T-cell (primary cell): ENCODE results near the gene PSMC3. TPM values are rescaled to one million over a fixed set of nuclear protein-coding genes. Genes with fewer than 3 reads are reported as not detected.

ENCODE experiments used
- ATAC-seq, 4 experiments: fragments of 200-7000 bp in 3 of 4; fragments of 150-1000 bp in 1 of 4; cut with Tn5 transposase; replicated peaks in 1 of 4; 1 replicate in 3 of 4; 2 replicates in 1 of 4; pipeline ENCODE4 v1.10.0; 2021; ENCODE audit warnings: moderate library complexity in 3 of 4, mild to moderate bottlenecking in 2 of 4, moderate number of reproducible peaks in 1 of 4
- CTCF ChIA-PET, 2 donors: fragments of 300-600 bp; sonication (Branson Sonifier 250); formaldehyde crosslinking; loops; one replicate each; lab custom pipeline; 2022; ENCODE audit warnings: antibody characterized with exemption in 2 of 2; lab: Charles Lee
- POLR2A ChIA-PET, 2 donors: fragments of 300-600 bp; sonication (Branson Sonifier 250); formaldehyde crosslinking; loops; one replicate each; lab custom pipeline; 2022; ENCODE audit warnings: antibody characterized with exemption in 2 of 2; lab: Charles Lee
- DNase-seq, 35 experiments: peaks; one replicate each; pipeline versions ENCODE4 v3.0.0 to v3.0.0-alpha.2; 2013 to 2023
- H3K27ac ChIP-seq: one replicate; pipeline ENCODE4 v1.5.1; 2013; ENCODE audit warnings: low read length
- H3K27me3 ChIP-seq, 2 experiments: replicated peaks in 1 of 2; 1 replicate in 1 of 2; 2 replicates in 1 of 2; pipeline versions ENCODE4 v1.6.1 to v1.7.0; 2013; ENCODE audit warnings: low read length in 1 of 2, mixed read lengths in 1 of 2; ENCODE audit not compliant: control insufficient read depth in 2 of 2, insufficient read depth in 2 of 2; ENCODE audit errors: extremely low read depth in 1 of 2
- H3K36me3 ChIP-seq, 2 donors: 1 replicate in 1 of 2; 2 replicates in 1 of 2; pipeline versions ENCODE4 v1.6.1 to v1.7.0; 2013; ENCODE audit warnings: low read length in 1 of 2; ENCODE audit not compliant: control insufficient read depth in 2 of 2, insufficient read depth in 1 of 2; ENCODE audit errors: extremely low read depth in 1 of 2
- H3K4me1 ChIP-seq, 2 experiments: 1 replicate in 1 of 2; 2 replicates in 1 of 2; pipeline versions ENCODE4 v1.6.1 to v1.7.0; 2013; ENCODE audit warnings: low read length in 2 of 2, mixed read lengths in 1 of 2; ENCODE audit not compliant: insufficient read depth in 2 of 2, control insufficient read depth in 1 of 2; ENCODE audit errors: extremely low read depth in 1 of 2
- H3K4me3 ChIP-seq, 2 donors: 1 replicate in 1 of 2; 2 replicates in 1 of 2; pipeline versions ENCODE4 v1.5.1 to v1.7.0; 2013; ENCODE audit warnings: mild to moderate bottlenecking in 2 of 2, low read length in 1 of 2, moderate library complexity in 1 of 2; ENCODE audit not compliant: control insufficient read depth in 1 of 2; ENCODE audit errors: extremely low read depth in 1 of 2
- H3K9me3 ChIP-seq: 2 replicates; pipeline ENCODE4 v1.7.0; 2013
- H3K27ac Mint-ChIP-seq, 2 donors: one replicate each; pipeline ENCODE4 v1.8.0; 2020 to 2021; ENCODE audit warnings: mild to moderate bottlenecking in 2 of 2, mixed read lengths in 2 of 2
- H3K27me3 Mint-ChIP-seq, 2 donors: one replicate each; pipeline ENCODE4 v1.8.0; 2021 to 2022; ENCODE audit warnings: mixed read lengths in 2 of 2
- H3K36me3 Mint-ChIP-seq: one replicate; pipeline ENCODE4 v1.8.0; 2021; ENCODE audit warnings: mixed read lengths
- H3K4me1 Mint-ChIP-seq, 3 donors: one replicate each; pipeline ENCODE4 v1.8.0; 2020 to 2022; ENCODE audit warnings: mixed read lengths in 3 of 3, mild to moderate bottlenecking in 1 of 3
- H3K4me3 Mint-ChIP-seq, 3 donors: one replicate each; pipeline ENCODE4 v1.8.0; 2020 to 2022; ENCODE audit warnings: mild to moderate bottlenecking in 3 of 3, mixed read lengths in 3 of 3, moderate library complexity in 3 of 3
- H3K9me3 Mint-ChIP-seq, 3 donors: one replicate each; pipeline ENCODE4 v1.8.0; 2020 to 2022; ENCODE audit warnings: mixed read lengths in 3 of 3
- WGBS: methylation state at CpG from one replicate; pipeline ENCODE4 v1.1.5; 2013; ENCODE audit warnings: missing lambda C conversion rate; ENCODE audit not compliant: insufficient coverage; 5-methylcytosine and 5-hydroxymethylcytosine counted together
- total RNA-seq, 35 experiments: library from RNA in 6 of 35; stranded (reverse) in 6 of 35; fragments of 120-200 nt in 1 of 35; gene quantifications; one replicate each; pipeline versions ENCODE4 v1.2.1 to v1.2.4 and lab custom pipeline; 2013 to 2026

The PSMC3 gene
- total RNA-seq, 5 donors from 2014 or later (not counting 1 experiment from before 2014, with no cell fraction given), result 48.6 to 64.4 (median 55.0) TPM

DNA sequence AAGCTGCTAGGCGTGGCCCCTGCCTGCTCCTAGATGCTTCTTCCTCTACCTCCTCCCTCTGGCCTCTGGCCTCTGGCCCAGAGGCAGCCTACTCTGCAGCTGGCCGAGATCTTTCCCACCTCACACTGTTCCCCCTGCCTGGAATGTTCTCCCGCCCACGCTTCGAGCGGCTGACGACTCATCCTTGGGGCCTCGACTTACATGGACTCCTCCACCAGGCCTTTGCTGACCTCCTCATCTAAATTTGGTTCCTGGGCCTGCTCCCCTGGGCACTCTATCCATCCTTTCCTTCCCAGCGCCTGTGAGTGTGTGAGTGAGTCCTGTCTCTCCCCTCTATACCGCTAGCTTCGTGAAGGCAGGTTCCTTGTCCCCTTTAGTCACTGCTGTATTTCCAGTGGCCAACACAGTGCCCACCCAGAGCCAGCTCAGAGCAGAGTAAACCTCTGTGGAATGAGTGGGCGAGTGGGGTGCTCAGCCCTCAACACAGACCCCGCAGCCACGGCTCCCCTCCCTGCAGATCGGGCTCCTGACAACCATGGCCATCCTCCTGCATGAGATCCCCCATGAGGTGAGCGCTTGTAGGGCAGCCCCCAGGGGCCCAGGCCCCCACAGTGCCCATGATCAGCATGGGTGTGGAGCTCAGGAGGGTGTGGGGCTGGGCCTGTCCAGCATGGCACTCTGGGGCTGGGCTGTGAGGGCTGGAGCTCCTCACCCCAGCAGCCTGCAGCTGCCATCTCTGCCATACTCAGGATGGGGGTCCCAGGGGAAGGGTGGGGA, 12.1 kb downstream of the PSMC3 start:
- Mint-ChIP-seq H3K9me3 (no peaks in the 10 kb centered on the region), H3K27ac (peak overlapping the region; percentile 13 to 65), H3K4me3 (no peak overlapping the region), H3K27me3 (no peaks in the 10 kb centered on the region), H3K4me1 (peaks cover 6 to 11% (median 8%) of the 10 kb centered on the region in 3 donors), H3K36me3 (peaks cover 24% of the 10 kb centered on the region)
- Histone ChIP-seq H3K4me3 (no peak overlapping the region), H3K27me3 (no peaks in the 10 kb centered on the region), H3K9me3 (no peaks in the 10 kb centered on the region), H3K36me3 (peaks cover 15 to 51% of the 10 kb centered on the region in 2 donors), H3K27ac (no peak overlapping the region), H3K4me1 (peaks cover 2 to 18% of the 10 kb centered on the region in 2 experiments)
- DNase-seq (no peak), ATAC-seq (no peak)
- 92% methylated on average over 8 of the region's 16 CpGs for WGBS
- CTCF ChIA-PET, result interaction anchor here in 1 of 2 donors (1.1 kb wide), 1 partner anchor 40 kb away, joined by 5 read pairs; no protein-coding TSS in a partner anchor
- POLR2A ChIA-PET, result interaction anchor here in 1 of 2 donors (0.6 kb wide), 1 partner anchor 172 kb away, joined by 5 read pairs; no protein-coding TSS in a partner anchor

DNA sequence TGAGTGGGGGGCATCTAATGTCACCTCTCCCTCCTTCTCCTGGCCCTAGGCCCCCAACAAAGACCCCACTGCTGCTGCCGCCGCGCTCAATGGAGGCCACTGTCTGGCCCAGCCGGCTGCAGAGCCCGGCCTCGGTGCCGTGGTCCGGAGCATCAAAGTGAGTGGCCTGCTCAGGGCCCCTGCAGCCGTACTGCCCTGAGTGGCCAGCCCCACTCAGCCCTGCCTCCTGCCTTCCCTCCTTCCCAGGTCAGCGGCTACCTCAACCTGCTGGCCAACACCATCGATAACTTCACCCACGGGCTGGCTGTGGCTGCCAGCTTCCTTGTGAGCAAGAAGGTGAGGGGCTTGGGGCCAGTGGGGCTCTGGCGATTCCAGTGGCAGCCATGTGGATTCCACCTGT, 12.9 kb downstream of the PSMC3 start:
- no peaks in the 10 kb centered on the region for H3K27me3 ChIP-seq
- peaks cover 9 to 44% of the 10 kb centered on the region in 2 donors for H3K36me3 ChIP-seq
- H3K4me3 Mint-ChIP-seq, result no peak overlapping the region
- DNase-seq (no peak), ATAC-seq (no peak)
- peaks cover 5 to 23% of the 10 kb centered on the region in 2 experiments for H3K4me1 ChIP-seq
- 98% methylated on average over 7 of the region's 13 CpGs for WGBS
- POLR2A ChIA-PET, result no interaction called here
- no peak overlapping the region for H3K27ac ChIP-seq
- H3K4me1 Mint-ChIP-seq, result peaks cover 12 to 15% (median 12%) of the 10 kb centered on the region in 3 donors
- H3K27me3 Mint-ChIP-seq, result no peaks in the 10 kb centered on the region
- CTCF ChIA-PET, result interaction anchor here (0.7 kb wide), 2 partner anchors 23 to 90 kb away, joined by 3 to 5 read pairs; no protein-coding TSS in a partner anchor
- no peak overlapping the region for H3K27ac Mint-ChIP-seq
- H3K9me3 ChIP-seq, result no peaks in the 10 kb centered on the region
- no peak overlapping the region for H3K4me3 ChIP-seq
- no peaks in the 10 kb centered on the region for H3K9me3 Mint-ChIP-seq
- peaks cover 20% of the 10 kb centered on the region for H3K36me3 Mint-ChIP-seq

DNA sequence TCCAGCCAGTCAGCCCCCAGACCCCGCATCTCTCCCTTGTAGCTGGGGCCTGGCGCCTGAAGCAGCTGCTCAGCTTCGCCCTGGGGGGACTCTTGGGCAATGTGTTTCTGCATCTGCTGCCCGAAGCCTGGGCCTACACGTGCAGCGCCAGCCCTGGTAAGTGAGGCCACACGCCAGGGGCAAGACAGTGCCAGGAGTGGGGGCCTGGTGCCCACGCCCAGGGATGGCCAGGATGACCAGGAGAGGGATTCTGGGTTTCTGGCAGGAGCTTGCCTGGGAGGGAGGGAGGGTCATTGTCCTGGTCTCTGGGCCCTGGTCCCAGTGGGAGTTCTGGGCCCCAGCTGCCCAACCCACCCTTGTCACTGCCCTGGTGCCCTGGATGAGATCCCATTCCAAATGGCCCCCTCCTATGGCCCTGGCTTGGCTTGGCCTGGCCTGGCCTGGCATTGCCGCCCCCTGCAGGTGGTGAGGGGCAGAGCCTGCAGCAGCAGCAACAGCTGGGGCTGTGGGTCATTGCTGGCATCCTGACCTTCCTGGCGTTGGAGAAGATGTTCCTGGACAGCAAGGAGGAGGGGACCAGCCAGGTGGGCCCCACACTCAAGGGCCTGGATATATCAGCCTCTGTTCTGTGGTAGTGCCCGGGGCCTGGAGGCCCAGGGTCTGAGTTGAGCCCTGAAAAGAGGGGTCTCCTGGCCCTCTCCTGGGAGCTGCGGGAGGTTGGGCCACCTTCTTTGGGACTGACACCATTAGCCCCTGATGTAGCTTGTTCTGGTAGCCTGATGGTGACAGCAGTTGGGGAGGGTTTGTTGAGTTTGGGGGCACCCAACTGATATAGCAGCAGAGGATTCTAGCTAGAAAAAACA, 14.1 kb downstream of the PSMC3 start:
- peaks cover 7 to 31% of the 10 kb centered on the region in 2 experiments for H3K4me1 ChIP-seq
- Mint-ChIP-seq H3K27ac (no peak overlapping the region), H3K36me3 (peaks cover 15% of the 10 kb centered on the region), H3K27me3 (no peaks in the 10 kb centered on the region), H3K4me3 (no peak overlapping the region), H3K4me1 (peaks cover 19 to 22% (median 20%) of the 10 kb centered on the region in 3 donors), H3K9me3 (no peaks in the 10 kb centered on the region)
- H3K9me3 ChIP-seq, result no peaks in the 10 kb centered on the region
- ChIA-PET POLR2A (interaction anchor here (0.6 to 1.1 kb wide), 5 partner anchors 9 to 758 kb away, joined by 3 to 6 read pairs (median 4); partner anchors contain the start of gene PSMC3 (in 1 of the 2)), CTCF (interaction anchor here (0.5 to 3.3 kb wide), 17 partner anchors 8 to 1339 kb away, joined by 3 to 22 read pairs (median 4); no protein-coding TSS in a partner anchor)
- ATAC-seq, result no peak
- DNase-seq, result peak in 23 of 35 experiments; percentile 21 to 65 (median 40)
- no peak overlapping the region for H3K4me3 ChIP-seq
- peaks cover 7 to 33% of the 10 kb centered on the region in 2 donors for H3K36me3 ChIP-seq
- H3K27ac ChIP-seq, result no peak overlapping the region
- H3K27me3 ChIP-seq, result no peaks in the 10 kb centered on the region
- 74% methylated on average over 10 of the region's 12 CpGs for WGBS

DNA sequence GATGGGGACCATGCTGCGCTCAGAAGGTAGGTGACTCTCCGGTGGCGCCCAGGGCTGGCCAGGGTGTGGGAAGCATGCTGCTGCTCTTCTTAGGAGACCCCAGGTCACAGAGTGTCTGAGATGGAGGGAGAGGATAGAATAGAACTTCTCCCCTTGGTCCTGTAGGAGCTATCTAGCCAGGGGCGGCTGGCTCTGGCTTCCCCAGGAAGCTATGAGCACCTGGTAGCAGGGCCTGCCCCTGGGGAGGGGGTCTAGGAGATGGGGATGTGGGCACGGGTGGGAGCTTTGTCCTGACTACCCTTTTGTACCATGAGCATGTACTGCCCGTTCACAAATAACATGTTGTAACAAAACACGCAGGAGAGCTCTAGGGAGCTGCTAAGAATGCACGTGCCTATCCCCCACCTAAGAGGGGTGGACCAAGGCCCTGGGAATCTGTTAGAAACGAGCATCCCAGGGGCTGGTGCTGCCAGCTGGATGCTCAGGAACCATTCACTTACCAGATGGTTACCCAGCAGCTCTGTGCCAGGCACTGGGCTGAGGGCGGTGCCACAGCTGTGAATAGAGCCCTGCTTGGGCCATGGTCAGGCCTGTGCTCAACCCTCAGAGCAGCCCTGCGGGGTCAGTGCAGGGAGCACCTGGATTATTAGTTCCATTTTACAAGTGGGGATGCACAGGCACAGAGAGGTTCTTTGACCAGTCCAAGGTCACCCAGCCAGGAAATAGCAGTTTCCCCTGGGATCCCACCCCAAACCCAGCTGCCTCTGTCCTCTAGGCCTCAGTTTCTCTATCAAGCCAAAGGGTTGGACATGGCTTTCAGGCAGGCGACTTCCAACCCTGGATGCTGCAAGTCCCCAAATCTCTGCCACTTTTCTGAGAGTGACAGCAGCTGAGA, 15.6 kb downstream of the PSMC3 start:
- no peaks in the 10 kb centered on the region for H3K27me3 ChIP-seq
- H3K27ac Mint-ChIP-seq, result peak overlapping the region in 1 of 2 donors; percentile 68
- H3K27ac ChIP-seq, result no peak overlapping the region
- POLR2A ChIA-PET, result interaction anchor here in 1 of 2 donors (0.5 kb wide), 1 partner anchor 105 kb away, joined by 3 read pairs; no protein-coding TSS in a partner anchor
- peaks cover 11% of the 10 kb centered on the region for H3K36me3 Mint-ChIP-seq
- H3K36me3 ChIP-seq, result peaks cover 5 to 30% of the 10 kb centered on the region in 2 donors
- H3K4me3 Mint-ChIP-seq, result peak overlapping the region in 2 of 3 donors; percentile 49 to 96
- H3K9me3 Mint-ChIP-seq, result no peaks in the 10 kb centered on the region
- WGBS, result 93% methylated on average over 8 of the region's 12 CpGs
- DNase-seq, result no peak
- H3K4me1 ChIP-seq, result peaks cover 7 to 35% of the 10 kb centered on the region in 2 experiments
- CTCF ChIA-PET, result interaction anchor here (0.8 to 3.3 kb wide), 3 partner anchors 36 to 196 kb away, joined by 3 to 22 read pairs (median 18); partner anchors contain the start of gene DDB2 (in 1 of the 2)
- no peaks in the 10 kb centered on the region for H3K9me3 ChIP-seq
- ATAC-seq, result no peak
- no peaks in the 10 kb centered on the region for H3K27me3 Mint-ChIP-seq
- no peak overlapping the region for H3K4me3 ChIP-seq
- peaks cover 24% of the 10 kb centered on the region in 3 donors for H3K4me1 Mint-ChIP-seq

DNA sequence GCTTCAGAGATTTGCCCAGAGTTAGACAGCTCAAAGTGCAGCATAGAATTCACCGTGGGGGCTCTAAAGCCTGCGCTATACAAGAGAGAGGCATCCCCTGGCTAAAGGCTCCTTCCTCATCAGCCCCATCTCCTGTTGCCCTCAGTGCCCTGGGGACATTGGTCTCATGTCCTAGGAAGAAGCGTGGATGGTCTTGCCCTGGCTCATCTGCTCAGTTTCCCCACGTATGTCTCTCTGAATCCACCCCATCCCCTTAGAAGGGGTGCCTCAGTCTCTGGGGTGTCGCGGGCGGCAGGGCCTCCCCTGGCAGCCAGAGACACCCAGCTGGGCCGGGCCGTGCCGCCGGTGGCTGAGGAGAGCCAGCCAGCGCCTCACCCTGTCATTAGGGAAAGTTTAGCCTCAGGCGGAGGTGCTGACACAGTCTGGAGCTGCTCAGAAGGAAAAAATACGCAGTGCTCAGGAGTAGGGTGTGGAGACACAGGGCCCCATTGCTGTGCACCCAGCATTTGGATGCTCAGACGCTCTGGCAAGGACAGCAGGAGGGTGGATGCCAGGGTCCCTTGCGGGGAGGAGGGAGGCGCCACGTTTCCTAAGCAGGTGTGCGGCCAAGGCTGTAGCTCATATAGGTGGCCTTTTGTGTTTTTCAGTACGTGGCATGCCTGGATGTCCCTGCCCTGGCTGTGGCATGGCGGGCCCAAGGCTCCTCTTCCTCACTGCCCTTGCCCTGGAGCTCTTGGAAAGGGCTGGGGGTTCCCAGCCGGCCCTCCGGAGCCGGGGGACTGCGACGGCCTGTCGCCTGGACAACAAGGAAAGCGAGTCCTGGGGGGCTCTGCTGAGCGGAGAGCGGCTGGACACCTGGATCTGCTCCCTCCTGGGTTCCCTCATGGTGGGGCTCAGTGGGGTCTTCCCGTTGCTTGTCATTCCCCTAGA, 16.5 kb downstream of the PSMC3 start:
- DNase-seq, result no peak
- Mint-ChIP-seq H3K36me3 (peaks cover 7% of the 10 kb centered on the region), H3K4me3 (peak overlapping the region; percentile 88 to 96 (median 90)), H3K9me3 (no peaks in the 10 kb centered on the region), H3K4me1 (peaks cover 24% of the 10 kb centered on the region in 3 donors), H3K27me3 (no peaks in the 10 kb centered on the region), H3K27ac (peak overlapping the region; percentile 93 to 95)
- Histone ChIP-seq H3K36me3 (peaks cover 2 to 21% of the 10 kb centered on the region in 2 donors), H3K4me3 (peak overlapping the region in 1 of 2 donors; percentile 55), H3K27me3 (no peaks in the 10 kb centered on the region), H3K27ac (peak overlapping the region; percentile 66), H3K9me3 (no peaks in the 10 kb centered on the region), H3K4me1 (peaks cover 7 to 35% of the 10 kb centered on the region in 2 experiments)
- POLR2A ChIA-PET, result interaction anchor here in 1 of 2 donors (0.5 to 0.6 kb wide), 2 partner anchors 106 to 452 kb away, joined by 3 read pairs; no protein-coding TSS in a partner anchor
- ATAC-seq, result no peak
- 93% methylated on average over 25 of the region's 31 CpGs for WGBS
- CTCF ChIA-PET, result interaction anchor here (0.8 to 3.3 kb wide), 3 partner anchors 35 to 195 kb away, joined by 3 to 22 read pairs (median 18); partner anchors contain the start of gene DDB2 (in 1 of the 2)
